AG04449 (cell line): ENCODE data around the gene COLEC11.

Source experiments
- CTCF ChIA-PET: fragments of 350-600 bp; formaldehyde crosslinking; extraction: SDS; loops from one replicate; lab custom pipeline; 2021; ENCODE audit warnings: antibody characterized with exemption; lab: Yijun Ruan, JAX
- POLR2A ChIA-PET: fragments of 400-600, 350-600 bp; formaldehyde crosslinking; extraction: SDS; loops from one replicate; lab custom pipeline; 2020; ENCODE audit warnings: antibody characterized with exemption, inconsistent platforms; lab: Yijun Ruan, JAX
- DNase-seq: peaks from one replicate; pipeline ENCODE4 v3.0.0-alpha.2; 2010; ENCODE audit warnings: low read depth, low spot score
- H3K4me3 ChIP-seq: 2 replicates; pipeline ENCODE4 v1.5.1; 2011; ENCODE audit warnings: low read depth, mild to moderate bottlenecking, control low read depth, low read length
- TF ChIP-seq, protein P1 (sequence below): IDR thresholded peaks from one replicate; pipeline ENCODE4 v1.5.1; 2011; ENCODE audit warnings: mild to moderate bottlenecking, moderate library complexity, low read length, control low read depth, inconsistent platforms; ENCODE audit not compliant: insufficient read depth; ENCODE audit errors: missing control alignments

The COLEC11 gene

GRCh38 chr2:3683748-3684454 is 89.0 kb downstream of the COLEC11 start:
- TF ChIP-seq, protein P1, sequence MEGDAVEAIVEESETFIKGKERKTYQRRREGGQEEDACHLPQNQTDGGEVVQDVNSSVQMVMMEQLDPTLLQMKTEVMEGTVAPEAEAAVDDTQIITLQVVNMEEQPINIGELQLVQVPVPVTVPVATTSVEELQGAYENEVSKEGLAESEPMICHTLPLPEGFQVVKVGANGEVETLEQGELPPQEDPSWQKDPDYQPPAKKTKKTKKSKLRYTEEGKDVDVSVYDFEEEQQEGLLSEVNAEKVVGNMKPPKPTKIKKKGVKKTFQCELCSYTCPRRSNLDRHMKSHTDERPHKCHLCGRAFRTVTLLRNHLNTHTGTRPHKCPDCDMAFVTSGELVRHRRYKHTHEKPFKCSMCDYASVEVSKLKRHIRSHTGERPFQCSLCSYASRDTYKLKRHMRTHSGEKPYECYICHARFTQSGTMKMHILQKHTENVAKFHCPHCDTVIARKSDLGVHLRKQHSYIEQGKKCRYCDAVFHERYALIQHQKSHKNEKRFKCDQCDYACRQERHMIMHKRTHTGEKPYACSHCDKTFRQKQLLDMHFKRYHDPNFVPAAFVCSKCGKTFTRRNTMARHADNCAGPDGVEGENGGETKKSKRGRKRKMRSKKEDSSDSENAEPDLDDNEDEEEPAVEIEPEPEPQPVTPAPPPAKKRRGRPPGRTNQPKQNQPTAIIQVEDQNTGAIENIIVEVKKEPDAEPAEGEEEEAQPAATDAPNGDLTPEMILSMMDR = no peak
- CTCF ChIA-PET = no interaction called here
- DNase-seq = no peak
- no peak overlapping the region for H3K4me3 ChIP-seq
- POLR2A ChIA-PET = no interaction called here

DNA sequence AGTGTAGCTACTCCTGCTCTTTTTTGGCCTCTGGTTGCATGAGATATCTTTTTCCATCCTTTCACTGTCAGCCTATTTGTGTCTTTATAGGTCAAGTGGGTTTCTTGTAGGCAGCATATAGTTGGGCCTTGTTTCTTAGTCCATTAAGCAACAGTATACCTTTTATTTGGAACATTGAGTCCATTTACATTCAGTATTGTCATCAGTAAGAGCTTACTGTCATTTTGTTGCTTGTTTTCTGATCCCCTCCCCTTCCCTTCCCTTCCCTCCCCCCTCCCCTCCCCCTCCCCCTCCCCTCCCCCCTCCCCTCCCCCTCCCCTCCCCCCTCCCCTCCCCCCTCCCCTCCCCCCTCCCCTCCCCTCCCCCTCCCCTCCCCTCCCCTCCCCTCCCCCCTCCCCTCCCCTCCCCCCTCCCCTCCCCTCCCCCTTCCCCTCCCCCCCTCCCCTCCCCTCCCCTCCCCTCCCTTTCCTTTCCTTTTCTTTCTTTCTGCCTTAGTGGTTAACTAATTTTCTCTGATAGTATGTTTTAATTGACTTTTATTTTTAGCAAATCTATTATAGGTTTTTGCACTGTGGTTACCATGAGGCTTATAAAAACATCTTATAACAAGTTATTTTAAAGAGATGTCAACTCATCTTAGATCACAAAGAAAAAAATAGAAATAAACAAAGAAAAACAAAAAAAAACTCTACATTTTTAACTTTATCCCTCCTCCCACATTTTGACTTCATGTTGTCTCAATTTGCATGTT is 95.3 kb downstream of the COLEC11 start:
- ChIA-PET POLR2A (no interaction called here), CTCF (no interaction called here)
- TF ChIP-seq, protein P1 = no peak
- H3K4me3 ChIP-seq = no peak overlapping the region
- DNase-seq = no peak

- ChIA-PET POLR2A (no interaction called here), CTCF (interaction anchor here (0.7 to 1.3 kb wide), 3 partner anchors 30 to 137 kb away, joined by 3 to 5 read pairs (median 4); no protein-coding TSS in a partner anchor)
- TF ChIP-seq, protein P1 = no peak
- no peak overlapping the region for H3K4me3 ChIP-seq
- DNase-seq = no peak
Measured at GRCh38 chr2:3692375-3692774, 97.5 kb downstream of the COLEC11 start.
